Gastrocnemius medialis (tissue), 4 donors: Measurements from ENCODE around the gene PBX1.

Experiments
- POLR2A ChIP-seq, 2 donors: fragments of 450-650 bp; IDR thresholded peaks; one replicate each; pipeline ENCODE4 v1.6.1; 2017; ENCODE audit warnings: antibody characterized with exemption in 2 of 2, mild to moderate bottlenecking in 2 of 2, moderate library complexity in 2 of 2
- TF ChIP-seq, protein P1 (sequence below), 5 experiments: fragments of 450-650 bp in 3 of 5; fragments of 200-600 bp in 2 of 5; sonication (generic) in 2 of 5; IDR thresholded peaks in 4 of 5; conservative IDR thresholded peaks in 1 of 5; 1 replicate in 4 of 5; 2 replicates in 1 of 5; pipeline ENCODE4 v1.5.1; 2016 to 2019; ENCODE audit warnings: antibody characterized with exemption in 5 of 5, mild to moderate bottlenecking in 3 of 5, moderate library complexity in 3 of 5

DNA sequence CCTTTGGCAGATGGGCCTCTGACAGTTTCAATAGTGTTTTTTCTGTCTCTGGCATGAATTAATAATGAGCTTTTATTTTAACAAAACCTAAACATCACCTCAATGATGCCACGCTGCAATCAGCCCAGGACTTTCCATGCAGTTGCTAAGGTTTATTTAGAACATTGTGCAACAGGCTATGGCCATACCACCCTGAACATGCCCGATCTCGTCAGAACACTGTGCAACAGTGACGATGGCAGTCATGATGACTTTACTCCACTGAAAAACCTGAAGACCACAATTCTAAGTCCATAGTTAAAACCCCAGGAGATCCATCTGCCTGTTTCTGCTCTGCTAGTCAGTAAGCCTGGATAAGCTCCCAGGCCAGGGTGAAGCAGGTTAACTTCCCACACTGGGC is 310.0 kb downstream of the PBX1 start:
- TF ChIP-seq, protein P1, sequence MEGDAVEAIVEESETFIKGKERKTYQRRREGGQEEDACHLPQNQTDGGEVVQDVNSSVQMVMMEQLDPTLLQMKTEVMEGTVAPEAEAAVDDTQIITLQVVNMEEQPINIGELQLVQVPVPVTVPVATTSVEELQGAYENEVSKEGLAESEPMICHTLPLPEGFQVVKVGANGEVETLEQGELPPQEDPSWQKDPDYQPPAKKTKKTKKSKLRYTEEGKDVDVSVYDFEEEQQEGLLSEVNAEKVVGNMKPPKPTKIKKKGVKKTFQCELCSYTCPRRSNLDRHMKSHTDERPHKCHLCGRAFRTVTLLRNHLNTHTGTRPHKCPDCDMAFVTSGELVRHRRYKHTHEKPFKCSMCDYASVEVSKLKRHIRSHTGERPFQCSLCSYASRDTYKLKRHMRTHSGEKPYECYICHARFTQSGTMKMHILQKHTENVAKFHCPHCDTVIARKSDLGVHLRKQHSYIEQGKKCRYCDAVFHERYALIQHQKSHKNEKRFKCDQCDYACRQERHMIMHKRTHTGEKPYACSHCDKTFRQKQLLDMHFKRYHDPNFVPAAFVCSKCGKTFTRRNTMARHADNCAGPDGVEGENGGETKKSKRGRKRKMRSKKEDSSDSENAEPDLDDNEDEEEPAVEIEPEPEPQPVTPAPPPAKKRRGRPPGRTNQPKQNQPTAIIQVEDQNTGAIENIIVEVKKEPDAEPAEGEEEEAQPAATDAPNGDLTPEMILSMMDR (IDR thresholded peaks at IDR 0.05 in 4 of 5, conservative IDR thresholded peaks at IDR 0.05 in 1 of 5): no peak
- TF ChIP-seq POLR2A (IDR thresholded peaks at IDR 0.05): no peak
